Neural cell (in vitro differentiated cells): ENCODE results near the gene SLC25A27. TPM values are rescaled to one million over a fixed set of nuclear protein-coding genes. Genes with fewer than 3 reads are reported as not detected.
A peak's percentile ranks its signal among the peaks of the same experiment; 100 is the strongest.

ENCODE experiments used
- H2AFZ ChIP-seq: fragments of 200-600, 300-800 bp; sonication (generic), shearing (Covaris generic); 2 replicates; pipeline ENCODE4 v1.6.0; 2014; ENCODE audit warnings: low read depth, mild to moderate bottlenecking, antibody characterized with exemption, low read length, moderate library complexity
- H3F3A ChIP-seq: fragments of 200-600 bp; shearing (Covaris generic); 2 replicates; pipeline ENCODE4 v1.6.1; 2016; ENCODE audit warnings: mild to moderate bottlenecking, moderate library complexity, mixed read lengths, antibody characterized with exemption, low read length; ENCODE audit not compliant: insufficient read depth, poor library complexity, severe bottlenecking
- H3K27ac ChIP-seq: fragments of 200-600, 300-800 bp; sonication (generic), shearing (Covaris generic); 2 replicates; pipeline ENCODE4 v1.5.1; 2014; ENCODE audit warnings: mild to moderate bottlenecking, low read length, moderate library complexity
- H3K27me3 ChIP-seq: fragments of 300-800, 200-600 bp; sonication (generic), shearing (Covaris generic); 2 replicates; pipeline ENCODE4 v1.6.0; 2014; ENCODE audit warnings: mild to moderate bottlenecking, low read depth, low read length, moderate library complexity; ENCODE audit not compliant: insufficient read depth
- H3K36me3 ChIP-seq: fragments of 300-800, 200-600 bp; sonication (generic), shearing (Covaris generic); 2 replicates; pipeline ENCODE4 v1.5.1; 2014; ENCODE audit warnings: mild to moderate bottlenecking, antibody characterized with exemption, low read length, moderate library complexity; ENCODE audit not compliant: insufficient read depth
- H3K4me2 ChIP-seq: fragments of 300-800, 200-600 bp; sonication (generic), shearing (Covaris generic); 2 replicates; pipeline ENCODE4 v1.6.0; 2014; ENCODE audit warnings: mild to moderate bottlenecking, low read length
- H3K4me3 ChIP-seq: fragments of 300-800, 200-600 bp; sonication (generic), shearing (Covaris generic); 2 replicates; pipeline ENCODE4 v1.5.1; 2014; ENCODE audit warnings: mild to moderate bottlenecking, low read length, moderate library complexity
- H3K79me2 ChIP-seq: fragments of 200-600 bp; shearing (Covaris generic); replicated peaks from 2 replicates; pipeline ENCODE4 v1.6.0; 2014; ENCODE audit warnings: mild to moderate bottlenecking, low read length, moderate library complexity; ENCODE audit not compliant: insufficient read depth
- H3K9ac ChIP-seq: fragments of 300-800, 200-600 bp; sonication (generic), shearing (Covaris generic); 2 replicates; pipeline ENCODE4 v1.6.1; 2016; ENCODE audit warnings: mild to moderate bottlenecking, low read length, mixed read lengths
- H3K9me2 ChIP-seq: fragments of 200-600 bp; shearing (Covaris generic); 2 replicates; pipeline ENCODE4 v1.6.1; 2016; ENCODE audit warnings: mild to moderate bottlenecking, low read length, mixed read lengths; ENCODE audit not compliant: insufficient read depth
- H3K9me3 ChIP-seq: fragments of 200-600, 300-800 bp; sonication (generic), shearing (Covaris generic); 2 replicates; pipeline ENCODE4 v1.6.1; 2016; ENCODE audit warnings: mild to moderate bottlenecking, mixed run types, low read length, moderate library complexity, mixed read lengths
- H4K20me1 ChIP-seq: fragments of 200-600 bp; shearing (Covaris generic); 2 replicates; pipeline ENCODE4 v1.6.1; 2016; ENCODE audit warnings: mild to moderate bottlenecking, mixed run types; ENCODE audit not compliant: insufficient read depth
- EP300 ChIP-seq: fragments of 450-650 bp; conservative IDR thresholded peaks from 2 replicates; pipeline ENCODE4 v1.6.1; 2014; ENCODE audit warnings: antibody characterized with exemption, mild to moderate bottlenecking, moderate library complexity; ENCODE audit not compliant: poor library complexity, severe bottlenecking
- EZH2 ChIP-seq: fragments of 200-600, 300-800 bp; shearing (Covaris generic), sonication (generic); IDR thresholded peaks from 2 replicates; pipeline ENCODE4 v1.6.1; 2014; ENCODE audit warnings: antibody characterized with exemption, low read length, borderline replicate concordance, mild to moderate bottlenecking; ENCODE audit not compliant: insufficient read depth, poor library complexity, severe bottlenecking
- MXI1 ChIP-seq: fragments of 450-650 bp; conservative IDR thresholded peaks from 2 replicates; pipeline ENCODE4 v1.6.1; 2014; ENCODE audit warnings: antibody characterized with exemption, mild to moderate bottlenecking; ENCODE audit not compliant: poor library complexity, severe bottlenecking
- POLR2AphosphoS5 ChIP-seq: IDR thresholded peaks from 2 replicates; pipeline ENCODE4 v1.6.1; 2012
- RAD21 ChIP-seq: fragments of 450-650 bp; conservative IDR thresholded peaks from 2 replicates; pipeline ENCODE4 v1.6.1; 2014; ENCODE audit warnings: antibody characterized with exemption, mild to moderate bottlenecking, moderate library complexity
- SMC3 ChIP-seq: fragments of 450-650 bp; conservative IDR thresholded peaks from 2 replicates; pipeline ENCODE4 v1.6.1; 2014; ENCODE audit warnings: antibody characterized with exemption, mild to moderate bottlenecking, moderate library complexity; ENCODE audit not compliant: poor library complexity
- TAF1 ChIP-seq: IDR thresholded peaks from 2 replicates; pipeline ENCODE4 v1.6.1; 2012; ENCODE audit warnings: low read depth
- polyA minus RNA-seq: library from RNA; depleted of rRNA, polyadenylated mRNA; stranded (reverse); fragments of >200 nt; gene quantifications from 2 replicates; pipeline ENCODE4 v1.2.3, GENCODE V29; 2014
- polyA plus RNA-seq: library from polyadenylated mRNA; depleted of rRNA; stranded (reverse); fragments of >200 nt; gene quantifications from 2 replicates; pipeline ENCODE4 v1.2.3, GENCODE V29; 2014
- TF ChIP-seq, protein P1 (sequence below): IDR thresholded peaks from 2 replicates; pipeline ENCODE4 v1.6.1; 2012; ENCODE audit warnings: borderline replicate concordance
- TF ChIP-seq, protein P2 (sequence below): fragments of 450-650 bp; IDR thresholded peaks from 2 replicates; pipeline ENCODE4 v1.5.1; 2014; ENCODE audit warnings: antibody characterized with exemption, mild to moderate bottlenecking, moderate library complexity; ENCODE audit not compliant: poor library complexity, severe bottlenecking

The SLC25A27 gene, protein sequence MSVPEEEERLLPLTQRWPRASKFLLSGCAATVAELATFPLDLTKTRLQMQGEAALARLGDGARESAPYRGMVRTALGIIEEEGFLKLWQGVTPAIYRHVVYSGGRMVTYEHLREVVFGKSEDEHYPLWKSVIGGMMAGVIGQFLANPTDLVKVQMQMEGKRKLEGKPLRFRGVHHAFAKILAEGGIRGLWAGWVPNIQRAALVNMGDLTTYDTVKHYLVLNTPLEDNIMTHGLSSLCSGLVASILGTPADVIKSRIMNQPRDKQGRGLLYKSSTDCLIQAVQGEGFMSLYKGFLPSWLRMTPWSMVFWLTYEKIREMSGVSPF
- polyA plus RNA-seq = 31.1 and 44.5 TPM in 2 replicates
- polyA minus RNA-seq = 18.6 and 28.0 TPM in 2 replicates

DNA sequence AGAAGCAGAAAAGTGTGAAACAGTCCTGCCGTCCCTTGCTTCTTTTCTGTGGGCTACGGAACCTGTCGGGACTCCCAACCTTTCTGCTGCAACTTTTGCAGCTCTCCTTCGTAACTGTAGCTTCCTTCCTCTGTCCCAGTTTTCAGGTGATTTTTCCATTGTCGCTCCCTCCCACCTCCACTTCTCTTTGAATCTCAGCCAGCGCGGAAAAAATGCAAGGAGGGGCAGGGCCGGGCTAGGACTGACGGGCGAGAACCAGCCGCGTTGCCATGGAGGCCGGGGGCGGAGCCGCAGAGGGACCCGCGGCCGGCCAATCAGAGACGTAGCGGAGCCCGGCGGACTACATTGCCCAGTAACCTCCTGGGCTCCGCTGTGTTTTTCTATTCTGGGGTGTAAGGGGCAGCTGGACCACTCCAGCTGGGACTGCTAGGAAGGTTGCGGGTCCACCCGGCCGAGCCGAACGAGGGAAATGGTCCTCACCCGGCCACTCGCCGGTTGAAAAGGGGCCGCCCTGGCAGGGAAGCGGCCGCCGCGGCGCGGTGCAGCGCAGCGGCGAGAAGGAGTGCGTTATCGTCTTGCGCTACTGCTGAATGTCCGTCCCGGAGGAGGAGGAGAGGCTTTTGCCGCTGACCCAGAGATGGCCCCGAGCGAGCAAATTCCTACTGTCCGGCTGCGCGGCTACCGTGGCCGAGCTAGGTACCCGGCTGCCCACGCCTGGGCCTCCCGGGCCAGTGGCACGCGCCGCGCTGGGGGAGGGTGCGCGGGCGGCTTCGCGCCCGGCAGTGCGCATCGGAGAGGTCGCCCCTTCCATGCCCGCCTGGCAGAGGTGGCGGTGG lies at the start of gene SLC25A27, which contains the start of gene CYP39A1:
Gene SLC25A27, plus strand, starts transcription at position 373 of the 836 bp plus-strand sequence. Its CDS starts 218 bp downstream, at position 591.
Gene CYP39A1, minus strand, starts transcription at position 216 of the 836 bp plus-strand sequence. CDS start 236 bp downstream, outside the sequence.
- peak within 1 kb of the TSS; percentile 65 for H2AFZ ChIP-seq
- no peaks in the 10 kb centered on the region for H3K79me2 ChIP-seq
- no peaks in the 10 kb centered on the region for H3K36me3 ChIP-seq
- H3K4me2 ChIP-seq = peak within 1 kb of the TSS; percentile 83
- H4K20me1 ChIP-seq = no peaks in the 10 kb centered on the region
- H3F3A ChIP-seq = no peaks in the 10 kb centered on the region
- peak within 1 kb of the TSS; percentile 71 for H3K9ac ChIP-seq
- H3K9me2 ChIP-seq = no peaks in the 10 kb centered on the region
- H3K27ac ChIP-seq = peak within 1 kb of the TSS; percentile 53
- TF ChIP-seq MXI1 (peak; percentile 79), EP300 (no peak), POLR2AphosphoS5 (peak; percentile 45), SMC3 (peak; percentile 26), TAF1 (peak; percentile 63), EZH2 (no peak), RAD21 (peak; percentile 22)
- TF ChIP-seq, protein P1, sequence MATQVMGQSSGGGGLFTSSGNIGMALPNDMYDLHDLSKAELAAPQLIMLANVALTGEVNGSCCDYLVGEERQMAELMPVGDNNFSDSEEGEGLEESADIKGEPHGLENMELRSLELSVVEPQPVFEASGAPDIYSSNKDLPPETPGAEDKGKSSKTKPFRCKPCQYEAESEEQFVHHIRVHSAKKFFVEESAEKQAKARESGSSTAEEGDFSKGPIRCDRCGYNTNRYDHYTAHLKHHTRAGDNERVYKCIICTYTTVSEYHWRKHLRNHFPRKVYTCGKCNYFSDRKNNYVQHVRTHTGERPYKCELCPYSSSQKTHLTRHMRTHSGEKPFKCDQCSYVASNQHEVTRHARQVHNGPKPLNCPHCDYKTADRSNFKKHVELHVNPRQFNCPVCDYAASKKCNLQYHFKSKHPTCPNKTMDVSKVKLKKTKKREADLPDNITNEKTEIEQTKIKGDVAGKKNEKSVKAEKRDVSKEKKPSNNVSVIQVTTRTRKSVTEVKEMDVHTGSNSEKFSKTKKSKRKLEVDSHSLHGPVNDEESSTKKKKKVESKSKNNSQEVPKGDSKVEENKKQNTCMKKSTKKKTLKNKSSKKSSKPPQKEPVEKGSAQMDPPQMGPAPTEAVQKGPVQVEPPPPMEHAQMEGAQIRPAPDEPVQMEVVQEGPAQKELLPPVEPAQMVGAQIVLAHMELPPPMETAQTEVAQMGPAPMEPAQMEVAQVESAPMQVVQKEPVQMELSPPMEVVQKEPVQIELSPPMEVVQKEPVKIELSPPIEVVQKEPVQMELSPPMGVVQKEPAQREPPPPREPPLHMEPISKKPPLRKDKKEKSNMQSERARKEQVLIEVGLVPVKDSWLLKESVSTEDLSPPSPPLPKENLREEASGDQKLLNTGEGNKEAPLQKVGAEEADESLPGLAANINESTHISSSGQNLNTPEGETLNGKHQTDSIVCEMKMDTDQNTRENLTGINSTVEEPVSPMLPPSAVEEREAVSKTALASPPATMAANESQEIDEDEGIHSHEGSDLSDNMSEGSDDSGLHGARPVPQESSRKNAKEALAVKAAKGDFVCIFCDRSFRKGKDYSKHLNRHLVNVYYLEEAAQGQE = peak; percentile 24
- TF ChIP-seq, protein P2, sequence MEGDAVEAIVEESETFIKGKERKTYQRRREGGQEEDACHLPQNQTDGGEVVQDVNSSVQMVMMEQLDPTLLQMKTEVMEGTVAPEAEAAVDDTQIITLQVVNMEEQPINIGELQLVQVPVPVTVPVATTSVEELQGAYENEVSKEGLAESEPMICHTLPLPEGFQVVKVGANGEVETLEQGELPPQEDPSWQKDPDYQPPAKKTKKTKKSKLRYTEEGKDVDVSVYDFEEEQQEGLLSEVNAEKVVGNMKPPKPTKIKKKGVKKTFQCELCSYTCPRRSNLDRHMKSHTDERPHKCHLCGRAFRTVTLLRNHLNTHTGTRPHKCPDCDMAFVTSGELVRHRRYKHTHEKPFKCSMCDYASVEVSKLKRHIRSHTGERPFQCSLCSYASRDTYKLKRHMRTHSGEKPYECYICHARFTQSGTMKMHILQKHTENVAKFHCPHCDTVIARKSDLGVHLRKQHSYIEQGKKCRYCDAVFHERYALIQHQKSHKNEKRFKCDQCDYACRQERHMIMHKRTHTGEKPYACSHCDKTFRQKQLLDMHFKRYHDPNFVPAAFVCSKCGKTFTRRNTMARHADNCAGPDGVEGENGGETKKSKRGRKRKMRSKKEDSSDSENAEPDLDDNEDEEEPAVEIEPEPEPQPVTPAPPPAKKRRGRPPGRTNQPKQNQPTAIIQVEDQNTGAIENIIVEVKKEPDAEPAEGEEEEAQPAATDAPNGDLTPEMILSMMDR = peak; percentile 28
- peak within 1 kb of the TSS; percentile 83 for H3K4me3 ChIP-seq
- H3K9me3 ChIP-seq = no peaks in the 10 kb centered on the region
- H3K27me3 ChIP-seq = no peaks in the 10 kb centered on the region

DNA sequence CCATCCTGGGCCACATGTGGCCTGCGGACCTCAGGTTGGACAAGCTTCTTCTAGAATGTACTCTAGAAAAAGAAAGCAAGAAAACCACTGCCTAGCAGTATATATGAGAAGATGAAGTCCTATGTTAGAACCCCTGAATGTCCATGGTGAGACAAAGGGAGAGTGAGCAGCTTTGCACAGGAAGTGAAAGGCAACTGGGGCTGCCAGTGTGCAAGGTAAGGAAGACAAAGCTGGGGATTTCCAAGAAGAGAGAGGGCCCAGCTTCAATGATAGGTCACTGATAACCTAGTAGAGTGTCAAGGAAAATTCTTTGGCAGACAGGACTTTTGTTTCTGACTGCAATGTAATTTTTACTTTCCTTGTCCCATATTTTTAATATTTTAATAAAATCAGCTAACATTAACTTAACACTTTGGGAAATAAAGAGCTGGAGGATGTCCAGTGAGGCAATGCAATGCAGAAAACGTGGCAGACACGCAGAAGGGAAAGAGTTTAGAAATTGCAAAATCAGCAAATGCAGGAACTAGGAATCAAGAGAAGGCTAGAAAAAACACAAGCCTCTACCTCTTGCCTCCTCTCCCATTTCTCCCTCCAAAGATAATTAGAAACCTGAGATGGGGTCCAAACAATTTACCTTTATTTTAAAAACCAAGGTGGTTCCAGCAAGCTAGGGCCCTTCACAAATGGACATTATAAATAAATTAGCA lies 47.5 kb upstream of the SLC25A27 start:
- no peak overlapping the region for H3K27ac ChIP-seq
- no peaks in the 10 kb centered on the region for H3K27me3 ChIP-seq
- H3K79me2 ChIP-seq = no peaks in the 10 kb centered on the region
- H3K9me3 ChIP-seq = no peaks in the 10 kb centered on the region
- no peak overlapping the region for H3K4me3 ChIP-seq
- no peaks in the 10 kb centered on the region for H3K9me2 ChIP-seq
- H3K36me3 ChIP-seq = no peaks in the 10 kb centered on the region
- H3K9ac ChIP-seq = no peak overlapping the region
- TF ChIP-seq POLR2AphosphoS5 (no peak), EP300 (no peak), MXI1 (no peak), SMC3 (no peak), TAF1 (no peak)
- TF ChIP-seq, protein P1 = no peak
- TF ChIP-seq, protein P2 = no peak
- H3K4me2 ChIP-seq = no peak overlapping the region
- no peaks in the 10 kb centered on the region for H4K20me1 ChIP-seq
- no peak overlapping the region for H2AFZ ChIP-seq
- no peaks in the 10 kb centered on the region for H3F3A ChIP-seq
